Measurements from ENCODE around the gene FSTL4.

DNA sequence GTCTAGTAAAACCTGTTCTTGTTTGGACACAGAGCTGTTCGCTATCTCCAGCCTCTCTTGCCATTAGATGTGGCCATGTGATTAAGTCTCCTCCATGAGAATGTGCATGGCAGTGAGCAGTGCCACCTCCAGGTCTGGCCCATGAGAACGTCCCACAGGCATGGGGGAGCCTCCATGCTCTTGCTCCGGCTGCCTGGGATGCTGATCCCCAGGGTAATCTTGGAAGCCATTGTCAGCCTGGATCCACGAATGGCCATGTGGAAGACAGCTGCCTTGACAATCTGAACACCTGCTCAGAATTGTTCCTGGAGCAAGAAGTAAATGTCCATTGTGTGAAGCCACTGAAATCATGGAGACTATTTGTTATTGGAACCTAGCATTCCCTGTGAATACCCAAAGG, 83.5 kb downstream of the FSTL4 start:
- TF ChIP-seq, protein P1, sequence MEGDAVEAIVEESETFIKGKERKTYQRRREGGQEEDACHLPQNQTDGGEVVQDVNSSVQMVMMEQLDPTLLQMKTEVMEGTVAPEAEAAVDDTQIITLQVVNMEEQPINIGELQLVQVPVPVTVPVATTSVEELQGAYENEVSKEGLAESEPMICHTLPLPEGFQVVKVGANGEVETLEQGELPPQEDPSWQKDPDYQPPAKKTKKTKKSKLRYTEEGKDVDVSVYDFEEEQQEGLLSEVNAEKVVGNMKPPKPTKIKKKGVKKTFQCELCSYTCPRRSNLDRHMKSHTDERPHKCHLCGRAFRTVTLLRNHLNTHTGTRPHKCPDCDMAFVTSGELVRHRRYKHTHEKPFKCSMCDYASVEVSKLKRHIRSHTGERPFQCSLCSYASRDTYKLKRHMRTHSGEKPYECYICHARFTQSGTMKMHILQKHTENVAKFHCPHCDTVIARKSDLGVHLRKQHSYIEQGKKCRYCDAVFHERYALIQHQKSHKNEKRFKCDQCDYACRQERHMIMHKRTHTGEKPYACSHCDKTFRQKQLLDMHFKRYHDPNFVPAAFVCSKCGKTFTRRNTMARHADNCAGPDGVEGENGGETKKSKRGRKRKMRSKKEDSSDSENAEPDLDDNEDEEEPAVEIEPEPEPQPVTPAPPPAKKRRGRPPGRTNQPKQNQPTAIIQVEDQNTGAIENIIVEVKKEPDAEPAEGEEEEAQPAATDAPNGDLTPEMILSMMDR (IDR thresholded peaks at IDR 0.05) = no peak
- TF ChIP-seq POLR2AphosphoS5 (IDR thresholded peaks at IDR 0.05) = no peak

All from prostate gland (tissue), 2 donors.